ENCODE data around the gene COL18A1.

- TF ChIP-seq, protein P1, sequence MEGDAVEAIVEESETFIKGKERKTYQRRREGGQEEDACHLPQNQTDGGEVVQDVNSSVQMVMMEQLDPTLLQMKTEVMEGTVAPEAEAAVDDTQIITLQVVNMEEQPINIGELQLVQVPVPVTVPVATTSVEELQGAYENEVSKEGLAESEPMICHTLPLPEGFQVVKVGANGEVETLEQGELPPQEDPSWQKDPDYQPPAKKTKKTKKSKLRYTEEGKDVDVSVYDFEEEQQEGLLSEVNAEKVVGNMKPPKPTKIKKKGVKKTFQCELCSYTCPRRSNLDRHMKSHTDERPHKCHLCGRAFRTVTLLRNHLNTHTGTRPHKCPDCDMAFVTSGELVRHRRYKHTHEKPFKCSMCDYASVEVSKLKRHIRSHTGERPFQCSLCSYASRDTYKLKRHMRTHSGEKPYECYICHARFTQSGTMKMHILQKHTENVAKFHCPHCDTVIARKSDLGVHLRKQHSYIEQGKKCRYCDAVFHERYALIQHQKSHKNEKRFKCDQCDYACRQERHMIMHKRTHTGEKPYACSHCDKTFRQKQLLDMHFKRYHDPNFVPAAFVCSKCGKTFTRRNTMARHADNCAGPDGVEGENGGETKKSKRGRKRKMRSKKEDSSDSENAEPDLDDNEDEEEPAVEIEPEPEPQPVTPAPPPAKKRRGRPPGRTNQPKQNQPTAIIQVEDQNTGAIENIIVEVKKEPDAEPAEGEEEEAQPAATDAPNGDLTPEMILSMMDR (IDR thresholded peaks at IDR 0.05): no peak
- no peak for TF ChIP-seq POLR2AphosphoS5 (IDR thresholded peaks at IDR 0.05; ENCODE audit: low read depth, low read length)
- TF ChIP-seq REST (IDR thresholded peaks at IDR 0.05; ENCODE audit: insufficient read depth in 1 of 2, low read depth in 2 of 2, low read length in 1 of 2): no peak
- no peak for TF ChIP-seq TCF7L2 (IDR thresholded peaks at IDR 0.05; ENCODE audit: low read depth, low read length)
- no peak for TF ChIP-seq SIN3A (IDR thresholded peaks at IDR 0.05; ENCODE audit: borderline replicate concordance, insufficient read depth, low read depth, low read length)
These were observed 34.4 kb upstream of the COL18A1 start for GRCh38 chr21:45370575-45370974.

Measured in Panc1 (cell line).